Measurements from ENCODE around the gene ZNF180. TPM values are rescaled to one million over a fixed set of nuclear protein-coding genes. Genes with fewer than 3 reads are reported as not detected.

Gene ZNF180
- total and polyA plus RNA-seq, 2 experiments from 2014 or later: 3.1 to 25.4 TPM

GRCh38 chr19:44430956-44431355, 69.4 kb downstream of the ZNF180 start:
- no peak overlapping the region for H2AFZ ChIP-seq
- H3K36me3 ChIP-seq (replicated peaks; ENCODE audit: insufficient read depth, low read depth): peaks cover 7% of the 10 kb centered on the region
- H3K9me2 ChIP-seq (replicated peaks; ENCODE audit: insufficient read depth): no peaks in the 10 kb centered on the region
- H3K27ac ChIP-seq: no peak overlapping the region
- no peaks in the 10 kb centered on the region for H3K79me2 ChIP-seq
- no peaks in the 10 kb centered on the region for H4K20me1 ChIP-seq (ENCODE audit: insufficient read depth, poor library complexity, severe bottlenecking)
- TF ChIP-seq EZH2 (IDR thresholded peaks at IDR 0.05; ENCODE audit: borderline replicate concordance) (no peak), CTCF (IDR thresholded peaks at IDR 0.05; ENCODE audit: poor library complexity) (no peak), EZH2phosphoT487 (IDR thresholded peaks at IDR 0.05; ENCODE audit: low read depth, severe bottlenecking, unreplicated experiment) (no peak)
- H3K4me1 ChIP-seq (ENCODE audit: insufficient read depth): no peaks in the 10 kb centered on the region
- WGBS (ENCODE audit: low lambda C conversion rate, missing lambda C conversion rate): 92% methylated on average over 1 of the region's 1 CpG
- H3K4me3 ChIP-seq: no peak overlapping the region
- H3K4me2 ChIP-seq: no peak overlapping the region
- H3K27me3 ChIP-seq: no peaks in the 10 kb centered on the region
- DNase-seq (ENCODE audit: low spot score): no peak
- peaks cover 61% of the 10 kb centered on the region for H3K9me3 ChIP-seq (ENCODE audit: low read depth)

Other genes starting within 250 kb of the ZNF180 start
- 2.4 and 2.6 TPM in 2 replicates for gene ZNF233, start 240.6 kb downstream of the ZNF180 start, total RNA-seq
- 0.66 and 2.8 TPM in 2 replicates for gene ZNF233, start 240.6 kb downstream of the ZNF180 start, polyA plus RNA-seq
- gene ZNF235, start 195.5 kb downstream of the ZNF180 start, total RNA-seq: 5.6 and 10.1 TPM in 2 replicates
- 2.7 and 2.8 TPM in 2 replicates for gene ZNF235, start 195.5 kb downstream of the ZNF180 start, polyA plus RNA-seq
- 6.7 and 8.8 TPM in 2 replicates for gene ZNF112, start 143.8 kb downstream of the ZNF180 start, total RNA-seq
- 2.6 and 3.3 TPM in 2 replicates for gene ZNF112, start 143.8 kb downstream of the ZNF180 start, polyA plus RNA-seq
- gene ZNF285, start 98.9 kb downstream of the ZNF180 start, total RNA-seq: 3.1 and 3.9 TPM in 2 replicates
- gene ZNF285, start 98.9 kb downstream of the ZNF180 start, polyA plus RNA-seq: 3.3 and 3.4 TPM in 2 replicates
- 15.1 and 15.2 TPM in 2 replicates for gene ZNF229, start 52.0 kb downstream of the ZNF180 start, total RNA-seq
- 6.4 and 6.6 TPM in 2 replicates for gene ZNF229, start 52.0 kb downstream of the ZNF180 start, polyA plus RNA-seq
- gene CEACAM20, start 29.2 kb upstream of the ZNF180 start, total RNA-seq: 1.5 and 1.6 TPM in 2 replicates
- gene CEACAM20, start 29.2 kb upstream of the ZNF180 start, polyA plus RNA-seq: 0.24 and 0.39 TPM in 2 replicates
- 2.1 TPM in 2 replicates for gene IGSF23, start 113.0 kb upstream of the ZNF180 start, total RNA-seq
- gene IGSF23, start 113.0 kb upstream of the ZNF180 start, polyA plus RNA-seq: 0.21 and 3.8 TPM in 2 replicates
- gene PVR, start 143.4 kb upstream of the ZNF180 start, total RNA-seq: 123 and 124 TPM in 2 replicates
- gene PVR, start 143.4 kb upstream of the ZNF180 start, polyA plus RNA-seq: 76.4 and 85.6 TPM in 2 replicates
- gene CEACAM19, start 171.0 kb upstream of the ZNF180 start, total RNA-seq: 2.8 and 5.1 TPM in 2 replicates
- gene CEACAM19, start 171.0 kb upstream of the ZNF180 start, polyA plus RNA-seq: 4.9 and 5.6 TPM in 2 replicates
- 0.73 TPM in 1 of 2 replicates, not detected in the other for gene CEACAM16, start 198.6 kb upstream of the ZNF180 start, total RNA-seq
- not detected in 2 replicates for gene CEACAM16, start 198.6 kb upstream of the ZNF180 start, polyA plus RNA-seq
- gene BCL3, start 248.2 kb upstream of the ZNF180 start, total RNA-seq: 4.3 and 6.3 TPM in 2 replicates
- 45.7 and 51.4 TPM in 2 replicates for gene BCL3, start 248.2 kb upstream of the ZNF180 start, polyA plus RNA-seq

Measured in hepatocyte (in vitro differentiated cells).